ENCODE results near the gene SHROOM3.

Gene SHROOM3

DNA sequence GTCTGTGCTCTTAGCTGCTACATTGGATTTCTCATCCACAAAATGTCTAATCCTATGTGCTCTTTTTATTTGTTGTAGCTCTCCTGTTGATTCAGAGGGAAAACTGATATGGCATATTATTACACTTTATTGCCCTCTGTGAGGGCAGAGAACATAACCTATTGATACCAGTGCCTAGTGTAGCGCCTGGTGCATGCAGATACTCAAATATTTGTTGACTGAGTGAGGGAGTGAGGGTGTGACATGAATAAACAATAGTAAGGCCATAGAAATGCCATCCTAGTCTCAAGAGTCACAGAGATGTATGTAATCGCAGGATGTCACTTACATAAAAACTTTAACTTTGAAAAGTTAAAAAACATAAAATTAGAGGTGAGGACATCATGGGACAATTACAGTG, 159.1 kb downstream of the SHROOM3 start:
- DNase-seq (ENCODE audit: low spot score) = no peak
- TF ChIP-seq, protein P1, sequence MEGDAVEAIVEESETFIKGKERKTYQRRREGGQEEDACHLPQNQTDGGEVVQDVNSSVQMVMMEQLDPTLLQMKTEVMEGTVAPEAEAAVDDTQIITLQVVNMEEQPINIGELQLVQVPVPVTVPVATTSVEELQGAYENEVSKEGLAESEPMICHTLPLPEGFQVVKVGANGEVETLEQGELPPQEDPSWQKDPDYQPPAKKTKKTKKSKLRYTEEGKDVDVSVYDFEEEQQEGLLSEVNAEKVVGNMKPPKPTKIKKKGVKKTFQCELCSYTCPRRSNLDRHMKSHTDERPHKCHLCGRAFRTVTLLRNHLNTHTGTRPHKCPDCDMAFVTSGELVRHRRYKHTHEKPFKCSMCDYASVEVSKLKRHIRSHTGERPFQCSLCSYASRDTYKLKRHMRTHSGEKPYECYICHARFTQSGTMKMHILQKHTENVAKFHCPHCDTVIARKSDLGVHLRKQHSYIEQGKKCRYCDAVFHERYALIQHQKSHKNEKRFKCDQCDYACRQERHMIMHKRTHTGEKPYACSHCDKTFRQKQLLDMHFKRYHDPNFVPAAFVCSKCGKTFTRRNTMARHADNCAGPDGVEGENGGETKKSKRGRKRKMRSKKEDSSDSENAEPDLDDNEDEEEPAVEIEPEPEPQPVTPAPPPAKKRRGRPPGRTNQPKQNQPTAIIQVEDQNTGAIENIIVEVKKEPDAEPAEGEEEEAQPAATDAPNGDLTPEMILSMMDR (IDR thresholded peaks at IDR 0.05; ENCODE audit: extremely low read depth, missing control alignments) = no peak

DNA sequence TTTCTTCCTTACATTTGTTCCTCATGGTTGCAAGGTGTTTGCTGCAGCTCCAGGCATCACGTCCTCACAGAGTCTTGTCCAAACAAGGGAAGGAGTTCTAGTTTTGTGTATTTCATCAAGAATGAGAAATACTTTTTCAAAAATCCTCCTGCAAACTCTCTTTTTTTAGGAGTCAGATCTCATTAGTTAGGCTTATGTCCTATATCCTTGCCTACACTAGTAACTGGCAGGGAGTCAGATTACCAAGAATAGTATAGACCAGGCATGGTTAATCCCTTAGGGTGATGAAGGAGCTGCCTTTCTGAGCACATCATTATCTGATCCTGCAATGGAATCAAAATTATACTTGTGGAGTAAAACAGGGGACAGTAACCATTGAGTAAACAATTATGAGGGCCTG, 160.4 kb downstream of the SHROOM3 start:
- DNase-seq (ENCODE audit: low spot score) = no peak
- TF ChIP-seq, protein P1 (IDR thresholded peaks at IDR 0.05; ENCODE audit: extremely low read depth, missing control alignments) = no peak

DNA sequence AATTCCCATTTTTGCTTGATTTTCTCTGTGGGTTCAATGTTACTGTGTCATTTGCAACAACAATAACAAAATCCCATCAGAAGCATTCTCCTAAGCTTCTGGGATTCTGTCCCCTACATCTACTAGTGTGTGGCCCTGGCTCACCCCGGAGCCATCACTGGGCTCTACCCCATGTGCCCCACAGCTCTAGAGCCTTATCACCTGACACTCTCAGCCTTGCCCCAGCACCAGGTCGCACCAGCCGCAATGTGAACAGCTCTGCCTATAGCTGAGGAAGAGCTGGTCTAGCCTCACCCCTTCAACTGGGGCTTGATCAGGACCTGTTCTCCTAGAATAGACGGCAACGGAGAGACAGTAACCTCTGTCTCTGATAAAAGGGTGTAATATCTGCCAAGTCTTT, 161.7 kb downstream of the SHROOM3 start:
- TF ChIP-seq, protein P1 (IDR thresholded peaks at IDR 0.05; ENCODE audit: extremely low read depth, missing control alignments) = no peak
- DNase-seq (ENCODE audit: low spot score) = no peak

DNA sequence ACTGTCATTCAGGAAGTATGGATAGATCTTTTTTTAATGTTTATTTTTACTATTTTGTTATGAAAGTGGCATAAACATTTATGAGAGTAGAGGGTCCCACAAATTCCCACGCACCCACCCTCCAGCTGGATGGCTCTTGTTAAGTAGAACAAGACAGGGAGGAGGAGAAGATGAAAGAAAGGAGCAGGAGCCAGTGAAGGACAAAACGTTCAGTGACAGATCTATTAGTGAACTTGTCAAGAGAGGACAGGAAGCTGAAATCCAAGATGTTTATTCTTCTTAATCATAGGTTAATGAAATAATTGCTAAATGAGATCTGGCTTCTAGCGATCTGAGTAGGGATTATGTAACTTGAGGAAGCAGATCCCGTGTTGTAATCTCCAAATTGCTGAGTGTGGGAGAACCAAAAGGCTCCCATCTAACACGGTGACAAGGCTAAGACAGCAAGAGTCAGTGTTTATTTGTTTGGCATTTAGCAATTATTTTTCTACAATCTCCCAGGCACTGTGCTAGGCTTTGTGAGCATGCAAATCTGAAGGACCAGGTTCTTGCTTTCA, 162.5 kb downstream of the SHROOM3 start:
- no peak for DNase-seq (ENCODE audit: low spot score)
- TF ChIP-seq, protein P1 (IDR thresholded peaks at IDR 0.05; ENCODE audit: extremely low read depth, missing control alignments) = no peak

DNA sequence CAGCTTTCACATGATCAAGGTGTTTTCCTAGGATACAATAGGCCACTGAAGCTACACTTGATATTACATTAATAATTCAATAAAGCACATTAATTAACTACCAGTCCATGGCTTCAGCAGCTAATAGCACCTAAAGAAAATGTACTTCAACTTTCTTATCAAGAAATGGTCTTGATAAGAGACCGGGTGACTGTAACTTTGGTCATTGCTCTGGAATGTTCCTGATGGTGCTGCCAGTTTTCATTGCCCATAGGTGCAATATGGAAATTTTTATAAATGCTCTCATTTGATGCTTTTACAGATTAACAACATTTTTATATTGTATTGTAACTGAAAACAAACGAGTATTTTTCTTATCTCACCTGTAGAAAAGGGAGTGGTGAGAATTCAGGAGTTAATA, 165.4 kb downstream of the SHROOM3 start:
- TF ChIP-seq, protein P1 (IDR thresholded peaks at IDR 0.05; ENCODE audit: extremely low read depth, missing control alignments) = no peak
- no peak for DNase-seq (ENCODE audit: low spot score)

DNA sequence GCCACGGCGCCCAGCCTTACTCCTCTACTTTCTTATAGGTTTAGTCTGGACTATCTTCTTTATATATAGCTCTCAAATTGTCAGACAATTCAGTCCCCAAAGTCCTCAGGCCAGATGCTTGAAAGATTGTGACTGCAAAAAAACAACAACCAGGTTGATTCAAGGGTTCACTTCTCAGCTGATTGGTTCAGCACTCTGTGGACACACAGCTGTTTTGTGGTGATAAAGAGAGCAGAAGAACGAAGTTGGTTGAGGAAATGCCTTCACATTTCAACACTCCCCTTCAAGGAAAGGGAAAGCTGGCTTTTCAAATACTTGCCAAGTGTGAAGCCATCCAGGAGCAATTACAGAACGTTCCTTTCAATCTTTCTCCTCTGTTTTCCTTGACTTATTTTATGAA, 166.8 kb downstream of the SHROOM3 start:
- no peak for DNase-seq (ENCODE audit: low spot score)
- TF ChIP-seq, protein P1 (IDR thresholded peaks at IDR 0.05; ENCODE audit: extremely low read depth, missing control alignments) = no peak

DNA sequence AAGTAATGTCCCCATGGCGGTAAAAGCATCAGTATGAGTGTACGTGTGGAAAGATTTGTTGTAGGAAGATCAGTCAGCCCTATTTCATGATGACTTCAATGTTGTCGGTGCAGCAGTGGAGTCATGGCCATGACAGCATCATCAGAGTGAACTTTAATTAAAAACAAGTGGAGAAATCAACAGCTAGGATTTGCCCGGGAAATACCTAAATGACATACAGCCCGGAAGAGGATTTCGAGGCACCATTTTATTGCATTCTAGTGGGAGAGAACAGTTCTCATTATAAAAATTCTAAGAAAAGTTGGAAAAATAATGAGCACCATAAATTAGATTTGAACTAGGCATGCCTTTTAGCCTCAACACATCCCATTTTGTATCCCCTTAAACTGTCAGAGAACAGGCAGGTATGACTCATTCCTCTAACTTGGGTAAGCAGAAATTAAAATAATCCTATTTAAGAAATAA, 170.1 kb downstream of the SHROOM3 start:
- TF ChIP-seq, protein P1 (IDR thresholded peaks at IDR 0.05; ENCODE audit: extremely low read depth, missing control alignments) = no peak
- no peak for DNase-seq (ENCODE audit: low spot score)
